Stomach (tissue), 4 donors: ENCODE measurements around the gene SHLD2.
"Not testable (repeated sequence)": the region's sequence is repeated elsewhere in the genome, so short reads cannot be mapped to it uniquely, and the experiment has no call there.

Experiments
- CTCF ChIP-seq, 7 experiments: fragments of 450-650 bp in 4 of 7; fragments of 200-600 bp in 3 of 7; sonication (generic) in 3 of 7; IDR thresholded peaks; one replicate each; pipeline ENCODE4 v1.5.1; 2016 to 2019; ENCODE audit warnings: antibody characterized with exemption in 7 of 7, control low read depth in 2 of 7, mild to moderate bottlenecking in 1 of 7
- POLR2A ChIP-seq, 4 donors: fragments of 450-650 bp; IDR thresholded peaks; one replicate each; pipeline ENCODE4 v1.6.1; 2016; ENCODE audit warnings: antibody characterized with exemption in 4 of 4, control low read depth in 2 of 4, mild to moderate bottlenecking in 1 of 4, moderate library complexity in 1 of 4

GRCh38 chr10:87145598-87145997 is 50.6 kb downstream of the SHLD2 start:
- TF ChIP-seq CTCF, POLR2A (IDR thresholded peaks at IDR 0.05): not testable (repeated sequence)
